ENCODE measurements around the gene SYNJ2. TPM values are rescaled to one million over a fixed set of nuclear protein-coding genes. Genes with fewer than 3 reads are reported as not detected.

The SYNJ2 gene
- total RNA-seq, 1 donor from 2014 or later, result 22.5 TPM

DNA sequence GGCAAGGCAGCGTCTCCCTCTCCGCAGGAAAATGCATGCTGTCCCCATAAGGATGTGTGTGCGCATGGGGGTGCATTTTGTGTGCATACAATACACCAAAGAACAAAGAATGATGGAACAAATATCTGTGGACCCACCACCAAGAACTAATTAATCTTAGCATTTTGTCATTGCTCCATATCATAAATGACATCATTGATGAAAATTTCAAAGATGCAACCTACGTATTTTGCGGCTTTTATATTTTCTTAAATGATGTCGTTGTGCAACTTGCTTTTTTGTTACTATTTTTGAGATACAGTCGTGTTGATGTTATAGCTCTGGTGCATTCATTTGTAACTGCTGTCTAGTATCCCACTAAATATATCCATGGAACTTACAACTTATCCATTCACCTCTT lies 96.7 kb downstream of the SYNJ2 start:
- ATAC-seq, result no peak
- no peak for DNase-seq (ENCODE audit: low spot score)
- intact Hi-C loops (cut with DNase I), result no loop called here

GRCh38 chr6:158080849-158081656 lies 99.4 kb downstream of the SYNJ2 start:
- DNase-seq (ENCODE audit: low spot score), result peak; percentile 31
- intact Hi-C loops (cut with DNase I), result no loop called here
- no peak for ATAC-seq

- intact Hi-C loops (cut with DNase I), result no loop called here
- DNase-seq (ENCODE audit: low spot score), result peak; percentile 39
- ATAC-seq, result no peak
Measured at GRCh38 chr6:158081657-158081935, 99.9 kb downstream of the SYNJ2 start.

- intact Hi-C loops (cut with DNase I), result no loop called here
- DNase-seq (ENCODE audit: low spot score) (no peak), ATAC-seq (no peak)
Measured at GRCh38 chr6:158083455-158084325, 102.0 kb downstream of the SYNJ2 start.

DNA sequence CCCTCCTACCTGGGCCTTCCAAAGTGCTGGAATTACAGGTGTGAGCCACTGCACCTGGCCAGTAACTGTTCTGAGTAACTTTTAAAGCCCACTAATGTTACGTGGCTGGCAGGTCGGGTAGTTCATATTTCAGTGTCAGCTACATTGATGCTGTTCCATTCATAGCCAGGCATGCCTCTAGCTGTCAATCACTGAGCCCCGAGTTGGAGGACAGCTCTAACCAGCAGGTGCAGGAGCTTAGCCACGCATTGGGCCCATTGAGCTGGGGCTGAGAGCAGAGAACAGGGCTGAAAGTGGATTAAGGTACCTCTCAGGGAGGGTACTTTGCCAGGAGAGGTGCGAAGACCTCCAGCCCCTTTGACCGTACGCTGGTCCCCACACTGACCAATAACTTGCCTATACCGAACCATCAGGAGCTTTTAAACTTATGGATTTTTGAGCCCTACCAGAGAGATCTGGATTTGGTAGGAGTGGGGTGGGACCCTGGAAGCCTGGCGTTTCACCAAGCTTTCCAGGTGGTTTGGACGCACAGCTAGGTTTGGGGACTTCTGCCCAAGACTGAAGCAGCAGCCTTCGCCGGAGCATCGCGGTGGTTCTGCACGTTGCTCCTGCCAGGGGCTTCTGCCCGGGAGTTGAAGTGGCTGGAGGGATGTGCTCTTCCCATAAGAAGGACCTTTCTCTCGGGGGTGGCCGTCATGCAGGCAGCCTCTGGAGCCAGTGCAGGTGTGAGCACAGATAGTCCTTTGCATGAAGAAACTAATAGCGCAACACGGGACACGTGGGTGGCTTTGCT lies 103.8 kb downstream of the SYNJ2 start:
- ATAC-seq (no peak), DNase-seq (ENCODE audit: low spot score) (no peak)
- intact Hi-C loops (cut with DNase I), result no loop called here

- intact Hi-C loops (cut with DNase I), result no loop called here
- DNase-seq (ENCODE audit: low spot score) (no peak), ATAC-seq (peak; percentile 15)
Measured at GRCh38 chr6:158086054-158086503, 104.4 kb downstream of the SYNJ2 start.

DNA sequence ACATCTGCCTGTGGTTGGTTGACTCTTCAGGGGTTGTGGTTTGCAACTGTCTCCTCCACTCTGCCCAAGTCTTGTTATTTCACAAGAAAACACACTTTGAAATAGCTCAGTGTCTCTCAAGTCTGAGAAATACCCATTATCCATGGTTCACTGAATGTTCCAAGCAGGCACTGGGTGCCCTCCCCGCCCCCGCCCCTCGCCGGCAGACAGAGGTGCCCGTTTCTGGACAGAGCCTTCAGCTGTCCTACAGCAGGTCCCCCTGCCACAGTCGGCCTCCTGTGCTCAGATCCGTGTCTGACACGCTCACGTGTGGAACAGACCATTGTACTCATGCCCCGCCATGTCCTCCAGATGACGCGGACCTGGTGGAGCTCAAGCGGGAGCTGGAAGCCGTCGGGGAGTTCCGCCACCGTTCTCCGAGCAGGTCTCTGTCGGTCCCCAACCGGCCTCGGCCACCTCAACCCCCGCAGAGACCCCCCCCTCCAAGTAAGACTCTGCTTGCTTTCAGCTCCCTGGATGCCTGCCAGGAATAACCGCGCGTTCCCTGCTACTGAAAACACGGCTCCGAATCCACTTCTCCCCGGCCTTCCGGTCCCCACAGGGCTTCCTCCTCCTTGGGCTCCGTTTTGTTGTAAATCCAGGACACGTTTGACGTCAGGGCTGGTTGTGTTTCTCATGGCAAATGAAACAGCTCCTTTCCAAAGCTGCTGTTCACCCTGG lies 105.0 kb downstream of the SYNJ2 start:
- DNase-seq (ENCODE audit: low spot score) (peak; percentile 71), ATAC-seq (peak; percentile 27)
- intact Hi-C loops (cut with DNase I), result no loop called here

DNA sequence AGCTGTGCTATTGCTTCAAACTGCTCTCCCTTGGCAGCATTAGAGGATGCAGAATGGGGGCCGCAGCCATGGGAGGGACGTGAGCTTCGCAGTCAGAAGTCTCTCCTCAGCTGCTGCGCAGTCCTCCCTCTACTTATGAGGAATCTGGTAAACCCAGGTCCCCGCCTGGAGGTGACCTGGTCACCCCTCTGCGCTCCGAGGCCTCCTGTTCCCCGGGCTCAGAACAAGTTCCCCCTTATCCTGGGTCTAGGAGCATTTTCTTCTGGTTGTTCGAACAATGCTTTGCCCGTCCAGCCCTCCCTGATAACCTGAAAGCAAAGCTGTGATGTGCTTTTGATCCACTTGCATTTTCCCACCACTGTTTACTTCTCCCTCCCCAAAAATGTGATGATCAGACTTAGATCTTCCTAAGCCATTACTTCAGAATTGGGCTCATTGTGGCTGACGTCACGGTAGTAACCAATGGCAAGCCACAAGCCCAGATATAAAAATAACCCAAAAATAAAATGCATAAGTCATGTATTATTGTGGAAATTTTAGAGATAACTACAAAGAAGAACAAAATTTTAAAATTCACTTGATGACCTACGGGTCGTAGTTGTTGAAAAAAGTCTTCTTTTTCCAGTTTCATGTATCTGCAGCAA lies 105.7 kb downstream of the SYNJ2 start:
- intact Hi-C loops (cut with DNase I), result no loop called here
- DNase-seq (ENCODE audit: low spot score) (no peak), ATAC-seq (peak; percentile 35)

DNA sequence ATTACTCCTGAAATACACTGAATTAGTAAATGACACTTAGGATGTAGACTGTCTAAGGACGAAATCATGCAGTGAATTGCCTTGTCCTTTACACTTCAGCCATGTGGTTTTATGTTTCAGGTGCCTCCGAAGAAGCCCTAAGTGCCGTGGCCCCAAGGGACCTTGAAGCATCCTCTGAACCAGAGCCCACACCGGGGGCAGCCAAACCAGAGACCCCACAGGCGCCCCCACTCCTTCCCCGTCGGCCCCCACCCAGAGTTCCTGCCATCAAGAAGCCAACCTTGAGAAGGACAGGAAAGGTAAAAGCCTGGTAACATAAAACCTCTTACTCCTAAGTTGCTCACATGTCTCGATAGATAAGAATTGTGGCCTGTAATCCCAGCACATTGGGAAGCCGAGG lies 111.1 kb downstream of the SYNJ2 start:
- intact Hi-C loops (cut with DNase I), result loop anchor here (5.0 kb wide), 1 partner anchor 304 kb away; no protein-coding TSS in a partner anchor
- no peak for ATAC-seq
- no peak for DNase-seq (ENCODE audit: low spot score)

GRCh38 chr6:158095031-158095430 lies 113.4 kb downstream of the SYNJ2 start:
- intact Hi-C loops (cut with DNase I), result no loop called here
- DNase-seq (ENCODE audit: low spot score), result no peak
- ATAC-seq, result no peak

DNA sequence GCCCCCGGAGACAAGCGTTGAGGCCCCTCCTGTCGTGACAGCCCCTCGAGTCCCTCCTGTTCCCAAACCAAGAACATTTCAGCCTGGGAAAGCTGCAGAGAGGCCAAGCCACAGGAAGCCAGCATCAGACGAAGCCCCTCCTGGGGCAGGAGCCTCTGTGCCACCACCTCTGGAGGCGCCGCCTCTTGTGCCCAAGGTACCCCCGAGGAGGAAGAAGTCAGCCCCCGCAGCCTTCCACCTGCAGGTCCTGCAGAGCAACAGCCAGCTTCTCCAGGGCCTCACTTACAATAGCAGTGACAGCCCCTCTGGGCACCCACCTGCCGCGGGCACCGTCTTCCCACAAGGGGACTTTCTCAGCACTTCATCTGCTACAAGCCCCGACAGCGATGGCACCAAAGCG lies 114.0 kb downstream of the SYNJ2 start:
- intact Hi-C loops (cut with DNase I), result no loop called here
- ATAC-seq (no peak), DNase-seq (ENCODE audit: low spot score) (no peak)

DNA sequence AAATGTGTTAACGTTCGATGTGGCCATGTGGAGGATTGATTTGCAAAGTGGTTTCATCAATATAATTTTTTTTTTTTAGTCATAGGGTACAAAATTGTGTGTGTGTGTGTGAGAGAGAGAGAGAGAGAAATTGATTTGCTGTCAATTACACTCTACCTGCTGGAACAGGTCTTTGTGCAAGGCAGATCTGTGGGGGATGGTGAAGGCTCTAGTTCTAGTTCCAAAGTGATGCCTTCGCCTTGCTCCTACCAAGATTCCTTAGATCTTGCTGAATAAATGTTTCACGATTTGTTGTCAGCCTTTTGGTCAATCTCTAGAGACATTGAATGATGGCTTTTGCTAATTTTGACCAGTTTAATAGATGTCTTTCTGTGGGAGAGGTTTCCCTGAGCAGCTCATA lies 121.6 kb downstream of the SYNJ2 start:
- intact Hi-C loops (cut with DNase I), result no loop called here
- ATAC-seq (no peak), DNase-seq (ENCODE audit: low spot score) (no peak)

GRCh38 chr6:158104696-158105095 lies 123.0 kb downstream of the SYNJ2 start:
- no peak for ATAC-seq
- no peak for DNase-seq (ENCODE audit: low spot score)
- intact Hi-C loops (cut with DNase I), result no loop called here

DNA sequence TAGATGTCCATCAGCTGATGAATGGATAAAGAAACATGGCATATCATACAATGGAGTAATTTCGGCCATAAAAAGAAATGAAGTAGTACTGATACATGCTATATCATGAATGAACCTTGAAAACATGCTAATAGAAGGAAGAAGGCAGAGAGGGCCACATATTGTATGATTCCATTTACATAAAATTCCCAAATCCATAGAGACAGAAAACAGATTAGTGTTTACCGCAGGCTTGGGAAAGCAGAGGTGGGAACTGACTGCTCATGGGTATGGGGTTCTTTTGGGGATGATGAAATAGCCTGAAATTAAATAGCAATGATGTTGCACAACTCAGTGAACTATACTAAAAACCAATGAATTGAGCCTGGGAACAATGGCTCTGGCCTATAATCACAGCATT lies 128.1 kb downstream of the SYNJ2 start:
- ATAC-seq (no peak), DNase-seq (ENCODE audit: low spot score) (no peak)
- intact Hi-C loops (cut with DNase I), result no loop called here

GRCh38 chr6:158110986-158111385 lies 129.3 kb downstream of the SYNJ2 start:
- no peak for ATAC-seq
- no peak for DNase-seq (ENCODE audit: low spot score)
- intact Hi-C loops (cut with DNase I), result no loop called here

GRCh38 chr6:158111987-158112386 lies 130.3 kb downstream of the SYNJ2 start:
- intact Hi-C loops (cut with DNase I), result no loop called here
- no peak for ATAC-seq
- DNase-seq (ENCODE audit: low spot score), result no peak

DNA sequence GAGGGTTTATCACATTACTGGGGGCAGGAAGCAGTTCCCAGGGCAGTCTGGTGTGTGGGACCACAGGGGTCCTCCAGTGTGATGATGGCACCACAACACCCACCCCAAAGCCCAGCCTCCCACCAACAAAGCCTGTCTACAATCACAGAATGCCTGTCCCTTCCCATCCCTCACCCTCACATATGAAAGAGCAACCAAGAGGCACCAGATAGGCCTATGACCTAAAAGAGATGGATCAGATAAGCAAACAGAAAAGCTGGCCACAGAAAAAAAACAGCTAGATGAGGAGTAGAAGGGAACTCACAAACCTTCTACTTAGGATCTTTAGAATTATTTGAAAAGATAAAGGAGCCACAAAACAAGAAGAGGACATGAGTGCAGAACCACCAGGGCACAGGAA lies 132.1 kb downstream of the SYNJ2 start:
- ATAC-seq (no peak), DNase-seq (ENCODE audit: low spot score) (no peak)
- intact Hi-C loops (cut with DNase I), result no loop called here

- DNase-seq (ENCODE audit: low spot score) (no peak), ATAC-seq (no peak)
- intact Hi-C loops (cut with DNase I), result no loop called here
Measured at GRCh38 chr6:158115102-158115501, 133.4 kb downstream of the SYNJ2 start.

- DNase-seq (ENCODE audit: low spot score), result no peak
- intact Hi-C loops (cut with DNase I), result no loop called here
- ATAC-seq, result no peak
Measured at GRCh38 chr6:158115508-158115907, 133.8 kb downstream of the SYNJ2 start.

Measured in sciatic nerve (tissue), 2 donors.